ENCODE data around the gene PGBD5.

The PGBD5 gene

DNA sequence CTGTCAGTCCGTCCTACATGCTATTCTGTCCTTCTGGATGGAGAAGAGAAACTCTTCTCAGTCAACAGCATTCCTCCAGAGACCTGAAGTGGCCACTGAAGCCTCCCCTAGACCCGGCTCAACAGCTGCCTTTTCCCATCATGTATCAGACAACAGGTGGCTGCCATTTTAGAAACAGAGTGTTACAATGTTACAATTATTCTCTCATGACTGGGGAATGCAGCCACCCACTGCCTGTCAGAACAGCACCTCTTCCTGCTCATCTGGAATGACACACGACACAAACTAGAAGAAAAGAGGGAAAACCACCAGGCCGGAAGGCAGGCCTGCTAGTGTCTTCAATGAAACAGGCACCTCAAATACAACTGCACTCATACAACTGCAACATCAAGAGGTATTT, 105.3 kb downstream of the PGBD5 start:
- no peak for DNase-seq

DNA sequence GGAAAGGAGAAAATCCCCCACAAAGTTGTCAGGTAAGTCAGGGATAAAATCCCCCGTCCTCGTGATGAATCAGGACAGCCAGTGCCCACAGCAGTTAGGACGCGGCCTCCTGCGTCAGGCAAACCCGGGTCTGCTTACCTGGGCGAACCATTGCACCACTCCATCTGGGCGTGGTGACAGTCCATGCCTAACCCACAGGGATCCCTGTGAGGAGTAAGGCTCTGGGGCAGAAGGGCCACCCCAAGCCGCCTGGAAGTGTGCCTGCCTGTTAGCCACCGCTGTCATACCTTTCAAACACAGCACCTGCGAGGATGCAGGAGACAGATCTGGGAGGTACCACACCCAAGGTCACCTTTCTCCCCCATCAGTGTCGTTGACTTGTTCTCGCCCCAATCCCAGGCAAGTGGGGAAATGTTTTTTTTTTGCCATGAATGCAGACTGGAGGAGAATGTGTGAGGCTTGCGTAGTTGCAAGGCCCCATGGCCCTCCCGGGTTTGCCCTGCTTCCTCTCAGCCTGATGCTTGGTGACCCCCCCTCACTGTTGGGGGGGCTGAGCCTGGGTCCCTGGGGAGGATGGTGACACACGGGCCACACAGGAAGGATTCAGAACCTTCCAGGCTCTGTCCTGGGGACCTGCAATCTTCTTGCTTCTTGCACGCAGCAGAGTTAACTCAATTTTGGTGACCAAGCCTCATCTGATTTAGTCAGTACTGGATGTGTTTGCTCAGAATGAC, 107.0 kb downstream of the PGBD5 start:
- DNase-seq: no peak

DNA sequence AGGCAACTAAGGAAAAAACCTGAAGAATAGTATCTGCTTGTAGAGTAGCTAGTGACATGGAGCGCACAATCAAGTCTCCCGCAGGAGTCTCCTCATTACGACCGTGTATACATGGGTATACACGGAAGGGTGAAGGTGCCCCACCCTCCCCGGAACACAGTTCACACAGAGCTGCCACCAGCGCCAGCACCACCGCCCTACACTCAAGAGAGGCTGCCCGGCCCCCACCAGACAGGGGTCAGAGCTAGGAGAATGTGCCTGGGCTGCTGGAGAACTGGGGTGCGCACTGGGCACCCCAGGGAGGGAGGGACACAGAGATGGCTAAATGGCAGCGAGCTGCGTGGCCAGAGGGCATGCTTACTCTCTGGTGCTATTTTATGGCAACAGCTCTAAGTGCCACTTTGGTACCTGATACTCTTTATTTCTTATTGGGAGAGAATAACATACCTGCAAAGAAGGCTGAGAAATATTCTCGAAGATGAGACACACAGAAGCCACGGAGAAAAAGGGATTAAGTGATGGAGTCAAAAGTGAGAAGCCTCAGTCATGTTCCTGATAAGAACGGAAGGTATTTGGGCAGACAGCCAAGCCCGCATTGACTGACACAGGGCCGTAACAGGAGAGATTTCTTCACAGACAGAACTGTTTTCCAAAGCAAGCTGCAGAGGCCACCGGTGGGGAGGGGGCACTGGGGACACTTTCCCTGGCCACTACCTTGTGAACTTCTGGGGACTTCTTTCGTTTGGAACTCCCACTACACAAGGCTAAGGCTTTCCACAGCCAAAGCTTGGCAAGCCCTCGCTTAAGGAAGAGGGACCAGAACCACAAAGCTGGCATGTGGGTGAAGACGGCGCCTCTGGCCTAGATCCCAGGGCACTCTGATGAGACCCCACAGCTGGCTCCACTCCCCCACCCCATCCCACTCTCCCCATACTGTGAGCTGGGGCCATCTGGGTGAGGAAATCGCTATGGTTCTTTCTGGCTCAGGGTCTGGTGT, 108.0 kb downstream of the PGBD5 start:
- peak; percentile 47 for DNase-seq

DNA sequence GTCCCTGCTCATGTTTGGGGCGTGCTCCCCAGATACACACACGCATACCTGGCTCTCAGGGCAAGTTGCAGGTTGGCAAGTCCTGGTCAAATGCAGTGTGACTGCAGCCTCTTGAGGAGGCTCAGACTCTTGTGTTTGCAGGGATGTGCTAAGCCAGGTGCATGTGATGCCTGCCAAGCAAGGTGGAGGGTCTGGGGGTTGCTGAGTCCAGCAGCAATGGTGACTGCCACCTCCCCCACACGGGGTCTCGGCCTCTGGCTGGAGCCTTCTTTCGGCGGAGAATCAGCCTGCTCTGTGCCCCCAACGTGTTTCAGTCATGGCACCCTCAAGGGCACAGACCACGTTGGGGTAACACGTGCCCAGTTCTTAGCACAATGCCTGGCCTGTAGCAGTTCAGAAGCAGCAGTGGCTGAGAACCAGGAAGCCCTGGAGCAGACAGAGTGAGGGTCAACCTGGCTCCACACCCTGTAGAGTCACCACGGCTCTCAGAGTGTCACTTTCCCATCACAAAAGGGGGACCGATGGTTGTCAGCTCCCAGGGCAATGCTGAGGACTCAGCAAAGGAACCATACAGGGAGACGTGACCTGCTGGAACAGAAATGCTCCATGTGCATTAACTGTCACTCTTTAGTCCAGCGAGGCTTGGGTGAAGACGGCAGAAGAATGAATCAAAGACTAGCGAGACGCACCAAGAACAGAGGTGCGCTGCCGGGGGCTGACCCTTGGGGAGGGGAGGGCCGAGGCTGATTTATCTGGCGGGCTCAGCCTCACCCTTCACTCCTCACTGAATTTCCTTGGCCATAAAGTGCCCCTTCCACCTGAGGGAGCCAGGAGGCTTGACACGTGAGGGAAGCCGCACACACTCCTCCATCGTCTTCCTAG, 109.0 kb downstream of the PGBD5 start:
- no peak for DNase-seq

DNA sequence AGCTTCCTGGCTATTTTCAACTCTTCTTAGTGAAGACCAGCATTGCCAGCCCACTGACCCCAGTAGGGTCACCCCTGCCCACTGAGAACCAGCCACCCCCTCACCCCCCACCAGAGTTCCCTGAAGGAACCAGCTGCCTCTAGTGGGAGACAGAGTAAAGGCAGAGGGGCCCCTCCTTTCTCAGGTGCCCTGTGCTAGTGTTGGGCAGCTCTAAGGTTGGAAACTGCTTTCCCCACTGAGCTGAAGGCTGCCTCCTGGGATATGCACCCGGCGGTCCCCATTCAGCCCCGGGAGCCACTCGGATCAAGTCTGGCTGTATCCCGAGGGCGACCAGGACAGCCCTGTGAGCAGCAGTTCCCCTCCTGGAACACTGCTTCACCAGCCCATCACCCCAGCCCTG, 111.0 kb downstream of the PGBD5 start:
- no peak for DNase-seq

DNA sequence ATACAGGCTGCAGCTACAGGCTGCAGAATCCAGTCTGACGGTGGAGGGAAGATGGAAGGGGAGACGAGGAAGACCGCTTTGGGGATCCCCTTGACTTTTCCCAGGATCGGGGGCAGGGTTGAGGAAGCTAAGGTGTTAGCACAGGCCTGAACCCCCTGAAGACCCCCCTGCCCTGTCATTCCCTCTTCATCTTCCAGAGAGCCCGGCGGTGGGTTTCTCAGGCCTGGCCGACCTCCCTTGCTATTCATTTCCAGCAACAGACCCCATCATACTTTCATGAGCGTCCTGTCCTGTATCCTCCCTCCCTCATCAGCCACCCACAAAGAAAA, 112.0 kb downstream of the PGBD5 start:
- no peak for DNase-seq

DNA sequence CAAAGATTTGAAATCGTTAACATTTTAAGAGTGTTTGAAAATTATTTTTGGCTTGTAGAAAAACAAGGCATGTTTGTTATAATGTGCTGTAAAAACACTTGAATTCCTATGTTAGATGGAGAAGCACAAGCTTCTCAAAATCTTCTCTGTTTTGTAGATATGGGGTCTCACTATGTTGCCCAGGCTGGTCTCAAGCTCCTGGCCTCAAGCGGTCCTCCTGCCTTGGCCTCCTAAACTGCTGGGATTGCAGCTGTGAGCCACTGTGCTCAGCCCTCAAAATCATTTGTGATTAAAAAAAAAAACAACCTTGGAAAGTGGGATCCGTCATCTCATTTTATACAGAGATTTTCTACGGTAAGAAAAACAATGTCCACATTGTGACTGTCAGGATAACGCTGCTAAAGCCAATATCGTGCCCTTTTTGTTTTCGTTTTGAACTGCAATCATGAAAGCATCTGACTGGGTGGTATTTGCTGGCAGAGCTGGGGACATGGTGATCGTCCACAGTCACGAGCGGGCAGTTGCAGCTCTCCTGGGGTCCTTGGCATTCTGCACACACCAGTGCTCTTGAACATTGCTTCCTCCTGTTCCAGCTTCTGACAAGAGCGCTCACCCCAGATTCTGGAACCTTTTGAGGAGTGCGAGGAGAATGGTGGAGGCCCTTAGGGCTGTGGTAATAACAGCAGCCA, 112.5 kb downstream of the PGBD5 start:
- no peak for DNase-seq

DNA sequence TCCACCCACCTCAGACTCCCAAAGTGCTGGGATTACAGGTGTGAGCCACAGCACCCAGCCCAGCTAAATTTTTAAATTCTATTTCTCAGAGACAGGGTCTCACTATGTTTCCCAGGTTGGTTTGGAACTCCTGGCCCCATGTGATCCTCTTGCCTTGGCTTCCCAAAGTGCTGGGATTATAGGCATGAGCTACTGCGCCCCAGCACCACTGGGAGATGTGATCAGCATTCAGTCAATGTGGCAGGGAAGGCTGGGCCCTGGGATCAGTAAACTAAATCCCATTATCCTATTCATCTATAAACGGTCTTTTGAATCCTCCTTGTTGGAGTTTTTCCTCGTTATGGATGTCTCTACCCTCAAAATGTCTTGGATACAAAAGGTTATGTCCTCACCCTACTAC, 113.5 kb downstream of the PGBD5 start:
- no peak for DNase-seq

DNA sequence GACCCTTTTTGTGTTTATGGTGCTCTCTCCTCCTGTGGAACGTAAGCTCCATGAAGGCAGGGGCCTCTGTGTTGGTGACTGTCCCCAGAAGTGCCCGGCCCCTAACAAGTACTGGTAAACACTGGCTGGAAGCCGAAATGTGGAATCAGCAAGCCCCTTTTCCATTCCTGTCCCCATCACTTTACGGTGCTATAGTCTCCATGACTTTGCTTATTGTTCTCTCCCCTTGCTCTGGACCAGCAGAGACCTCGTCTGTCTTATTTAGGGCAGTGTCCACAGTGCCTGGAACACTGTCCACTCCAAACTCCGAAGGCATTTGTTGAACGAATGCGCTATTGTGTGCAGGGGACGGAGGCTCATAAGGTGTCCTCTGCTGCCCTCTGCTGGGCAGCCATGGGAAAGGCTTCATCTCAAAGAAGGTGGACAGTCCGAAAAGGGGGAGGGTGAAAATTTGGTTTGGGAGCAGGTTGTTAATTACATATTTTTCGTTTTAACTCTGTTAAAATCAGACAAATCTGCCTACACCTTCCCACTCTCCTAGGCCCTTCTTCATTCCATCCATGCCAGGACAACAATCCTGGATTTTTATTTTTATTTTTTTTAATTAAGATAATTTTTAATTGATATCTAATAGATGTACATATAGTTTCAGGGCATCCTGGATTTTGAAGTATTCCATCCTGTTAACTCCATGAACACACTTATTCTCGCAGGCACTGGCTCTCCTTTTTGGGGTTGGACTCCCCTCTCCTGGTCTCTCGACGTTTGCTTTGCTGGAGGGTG, 115.6 kb downstream of the PGBD5 start:
- peak; percentile 88 for DNase-seq

DNA sequence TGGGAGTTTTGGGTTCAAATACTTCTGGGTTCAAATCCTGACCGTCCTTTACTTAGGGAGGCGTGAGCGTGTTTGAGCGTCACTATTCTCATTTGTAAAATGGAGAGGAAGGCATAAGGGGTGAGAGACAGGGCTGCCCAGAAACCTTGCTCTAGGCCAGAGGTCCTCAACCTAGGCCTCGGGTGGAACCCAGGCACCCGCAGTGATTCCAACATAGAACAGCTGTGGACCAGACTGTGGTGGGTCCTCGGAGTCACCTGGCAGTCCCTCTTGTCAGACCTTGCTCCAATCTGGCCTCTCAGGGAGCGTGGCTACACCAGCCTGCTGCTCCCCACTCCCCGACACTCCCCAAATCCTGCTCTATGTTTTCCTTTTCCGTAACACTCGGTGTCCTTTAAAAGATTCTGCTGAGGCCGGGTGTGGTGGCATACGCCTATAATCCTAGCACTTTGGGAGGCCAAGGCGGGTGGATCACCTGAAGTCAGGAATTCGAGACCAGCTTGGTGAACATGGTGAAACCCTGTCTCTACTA, 116.4 kb downstream of the PGBD5 start:
- no peak for DNase-seq

DNA sequence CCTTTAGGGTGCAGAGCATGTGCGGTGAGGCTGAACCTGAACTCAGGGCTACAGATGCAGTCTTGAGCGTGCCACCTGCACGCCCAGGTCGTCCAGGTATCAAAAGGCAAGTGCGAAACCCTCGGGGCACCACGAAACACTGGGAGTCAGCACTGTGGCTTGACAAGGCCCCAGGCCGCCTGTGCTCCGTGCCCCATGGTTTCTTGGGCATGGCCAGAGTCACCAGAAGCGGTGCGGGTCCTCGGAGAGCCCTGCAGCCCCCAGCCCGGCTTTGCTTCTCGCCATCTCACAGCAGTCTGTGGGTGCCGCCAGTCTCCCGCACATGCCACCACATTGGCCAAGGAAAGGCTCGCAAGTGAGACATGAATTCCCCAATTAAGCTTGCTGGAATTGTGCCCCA, 117.3 kb downstream of the PGBD5 start:
- DNase-seq: no peak

DNA sequence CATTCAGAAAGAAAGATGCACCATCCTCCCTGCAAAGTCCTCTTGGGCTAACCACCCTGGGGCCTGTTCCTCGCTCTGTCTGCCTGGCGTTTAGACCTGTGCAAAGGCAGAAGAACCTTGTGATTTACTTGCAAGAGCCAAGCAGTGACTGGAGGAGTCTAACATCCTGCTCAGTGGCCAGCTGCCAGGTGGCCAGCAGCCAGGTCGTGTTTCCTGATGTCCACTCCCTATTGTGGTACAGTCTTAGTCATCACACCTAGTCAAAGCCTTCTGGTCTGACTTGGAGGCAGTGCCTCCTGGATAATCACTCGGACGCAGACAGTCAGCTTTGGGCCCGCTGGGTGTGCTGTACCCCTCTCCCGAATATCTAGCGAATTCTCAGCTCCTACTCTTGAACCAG, 118.1 kb downstream of the PGBD5 start:
- no peak for DNase-seq

DNA sequence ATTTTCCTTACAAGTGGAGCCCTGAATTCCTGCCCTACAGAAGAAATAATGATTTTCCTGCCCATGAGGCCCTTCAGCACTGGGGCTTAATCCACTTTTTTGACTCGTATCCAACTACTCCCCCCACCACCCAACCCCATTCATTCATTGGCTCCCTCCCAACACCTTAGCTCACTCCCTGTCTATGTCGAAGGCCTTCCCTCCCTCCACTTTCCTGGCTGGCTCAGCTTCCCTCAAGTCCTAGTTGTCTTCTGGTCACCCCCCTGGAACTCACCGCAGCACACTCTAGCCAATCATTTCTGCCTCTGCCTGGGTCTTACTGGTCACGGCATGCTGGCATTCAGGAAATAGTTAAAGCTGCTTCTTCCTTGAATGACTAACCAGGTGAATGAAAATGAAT, 118.9 kb downstream of the PGBD5 start:
- DNase-seq: no peak

DNA sequence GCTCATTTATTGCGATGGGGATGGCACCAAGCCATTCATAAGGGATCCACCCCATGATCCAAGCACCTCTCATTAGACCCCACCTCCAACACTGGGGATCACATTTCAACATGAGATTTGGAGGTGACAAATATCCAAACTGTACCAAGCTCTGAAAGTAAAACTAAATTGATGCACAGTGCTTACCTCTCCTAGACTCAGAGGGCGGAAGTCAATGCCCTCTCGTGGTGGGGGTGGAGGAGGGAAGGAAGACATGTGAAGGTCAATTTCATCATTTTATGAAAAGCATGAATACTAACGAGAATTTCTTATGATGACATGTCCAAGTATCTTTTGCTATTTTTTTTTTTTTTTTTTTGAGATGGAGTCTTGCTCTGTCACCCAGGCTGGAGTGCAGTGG, 120.0 kb downstream of the PGBD5 start:
- peak; percentile 41 for DNase-seq

DNA sequence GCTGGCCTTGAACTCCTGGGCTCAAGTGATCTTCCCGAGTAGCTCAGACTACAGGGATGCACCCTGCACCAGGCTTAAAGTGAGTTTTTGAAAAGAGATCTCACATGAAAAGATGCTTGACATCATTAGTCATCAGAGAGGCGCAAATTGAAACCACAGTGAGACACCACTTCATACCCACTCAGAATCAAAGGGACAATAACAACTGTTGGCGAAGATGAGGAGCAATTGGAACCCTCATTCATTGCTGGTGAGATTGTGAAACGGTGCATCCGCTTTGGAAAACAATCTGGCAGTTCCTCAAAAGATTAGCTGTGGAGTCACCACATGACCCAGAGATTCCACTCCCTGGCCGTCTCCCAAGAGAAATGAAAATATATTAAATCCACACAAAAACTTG, 122.3 kb downstream of the PGBD5 start:
- peak; percentile 17 for DNase-seq

DNA sequence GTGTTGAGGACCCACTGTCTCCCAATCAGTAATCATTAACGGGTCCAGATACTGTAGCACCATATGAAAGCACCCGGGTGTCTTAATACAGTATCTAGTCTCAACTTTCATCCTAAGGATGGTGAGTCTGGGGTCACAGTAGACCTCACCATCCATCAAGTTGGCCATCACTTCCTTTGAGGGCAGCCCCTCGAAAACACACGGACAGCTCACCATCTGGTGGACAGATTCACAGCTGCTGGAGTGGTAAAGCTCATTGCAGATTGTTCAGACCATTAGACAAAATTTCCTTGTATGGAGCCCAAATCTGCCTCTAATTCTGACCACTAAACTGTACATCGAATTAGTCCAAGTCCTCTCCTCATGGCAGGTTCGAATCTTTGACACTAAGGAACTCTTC, 123.1 kb downstream of the PGBD5 start:
- DNase-seq: peak; percentile 44

DNA sequence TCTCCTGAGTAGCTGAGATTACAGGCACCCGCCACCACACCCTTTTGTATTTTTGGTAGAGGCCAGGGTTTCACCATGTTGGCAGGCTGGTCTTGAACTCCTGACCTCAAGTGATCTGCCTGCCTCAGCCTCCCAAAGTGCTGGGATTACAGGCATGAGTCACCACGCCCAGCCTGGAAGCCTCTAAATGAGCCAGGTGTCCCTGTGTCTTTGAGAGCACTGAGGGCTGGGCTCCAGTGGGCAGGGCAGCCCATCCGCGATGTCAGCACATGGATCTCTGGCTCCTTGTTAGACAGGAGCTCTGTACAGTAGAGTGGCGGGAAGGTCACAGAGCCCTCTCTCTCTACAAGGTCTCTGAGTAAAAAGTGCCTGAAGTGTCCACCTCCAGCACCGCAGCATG, 124.3 kb downstream of the PGBD5 start:
- DNase-seq: no peak

DNA sequence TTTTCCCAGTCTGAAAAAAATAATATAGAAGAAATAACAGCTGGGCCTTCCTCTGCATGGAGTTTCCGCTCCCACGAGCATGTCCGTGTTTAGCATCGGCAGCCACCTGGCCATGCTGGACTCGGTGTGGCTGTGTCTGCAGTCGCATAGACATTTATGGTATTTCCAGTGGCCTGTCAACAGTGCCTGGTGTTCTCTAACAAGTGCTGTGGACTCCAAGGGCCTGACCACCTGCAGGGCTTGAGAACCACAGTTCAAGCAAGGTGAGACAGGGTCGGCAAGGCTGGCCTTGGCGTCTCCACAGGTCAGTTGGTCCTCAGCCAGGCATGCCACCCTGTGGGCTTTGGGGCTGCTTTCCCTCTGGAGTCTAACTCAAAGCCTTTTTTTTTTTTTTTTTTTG, 124.8 kb downstream of the PGBD5 start:
- no peak for DNase-seq

DNA sequence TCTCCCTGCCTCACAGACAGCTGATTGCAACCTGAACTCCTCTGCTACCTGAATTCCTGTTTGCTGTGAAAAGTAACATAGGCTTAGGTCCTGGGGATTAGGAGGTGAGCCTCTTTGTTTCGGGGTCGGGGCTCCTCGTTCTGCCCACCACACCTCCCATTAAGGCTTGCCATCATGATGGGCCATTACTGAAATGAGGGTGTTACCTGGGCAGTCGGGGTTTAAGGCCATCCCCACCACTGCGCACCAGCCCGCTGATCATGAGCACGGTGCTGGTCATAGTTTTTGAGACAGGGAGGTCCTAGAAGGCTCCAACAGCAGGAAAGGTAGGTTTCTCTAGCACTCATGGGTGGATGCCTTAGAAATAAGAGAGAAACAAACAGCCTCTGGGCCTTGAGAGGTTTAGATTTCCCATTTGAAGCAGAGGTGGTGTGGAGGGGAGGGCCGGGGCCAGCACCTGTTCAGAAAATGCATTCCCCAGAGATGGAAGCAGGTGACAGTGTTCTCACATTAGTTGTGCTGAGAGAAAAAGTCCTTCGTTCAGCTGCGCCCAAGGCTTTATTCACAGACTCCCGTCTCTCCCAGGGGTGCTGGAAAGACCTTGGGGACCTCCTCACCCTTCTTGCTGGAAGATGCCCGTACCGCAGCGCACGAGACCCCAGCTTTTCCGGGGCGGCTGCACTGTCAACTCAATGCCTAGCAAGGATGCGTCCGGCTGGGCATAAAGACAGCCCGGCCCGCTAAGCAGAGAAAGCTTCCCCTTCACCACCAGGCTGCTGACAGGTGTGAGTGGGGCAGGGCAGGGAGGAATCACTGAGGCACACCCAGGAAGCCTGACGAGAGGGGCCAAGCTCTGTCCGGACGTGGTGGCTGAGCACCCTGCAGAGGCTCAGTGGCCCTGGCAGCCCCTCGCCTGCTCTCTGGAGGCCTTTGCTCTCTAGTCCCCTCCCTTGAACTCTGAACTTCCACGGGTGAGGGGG, 125.5 kb downstream of the PGBD5 start:
- DNase-seq: no peak
